HCT116 (cell line): ENCODE results near the gene YAE1. TPM values are rescaled to one million over a fixed set of nuclear protein-coding genes. Genes with fewer than 3 reads are reported as not detected.

Experiments
- ATAC-seq: fragments of 200-7000 bp; cut with Tn5 transposase; 2 replicates; pipeline ENCODE4 v1.9.1; 2020; ENCODE audit warnings: mild to moderate bottlenecking, moderate library complexity
- BruUV-seq: library from RNA; stranded (reverse); fragments of 400-500 nt; replicated peaks from 2 replicates; lab custom pipeline; 2021; lab: Mats Ljungman, UMichigan
- CTCF ChIA-PET: fragments of 300-600 bp; sonication (Branson Sonifier 250); formaldehyde crosslinking; loops from one replicate; lab custom pipeline; 2021; ENCODE audit warnings: antibody characterized with exemption; lab: Charles Lee
- POLR2A ChIA-PET: fragments of 300-600, 350-600 bp; sonication (Branson Sonifier 250); formaldehyde crosslinking; loops from one replicate; lab custom pipeline; 2021; ENCODE audit warnings: antibody characterized with exemption; lab: Charles Lee
- RAD21 ChIA-PET, 2 experiments: fragments of 300-600 bp; sonication (Branson Sonifier 250); formaldehyde crosslinking; loops; one replicate each; lab custom pipeline; 2023; ENCODE audit warnings: low total read pairs in 2 of 2; ENCODE audit not compliant: uncharacterized antibody in 2 of 2, unreplicated experiment in 2 of 2, low non-redundant PET in 1 of 2; lab: Charles Lee
- DNase-seq: peaks from one replicate; pipeline ENCODE4 v3.0.0-alpha.2; 2010; ENCODE audit warnings: low read depth, low spot score
- H2AFZ ChIP-seq: fragments of 200-600 bp; shearing (Covaris generic), sonication (generic); 2 replicates; pipeline ENCODE4 v1.6.1; 2017; ENCODE audit warnings: low read depth, mixed run types, mixed read lengths, antibody characterized with exemption, low read length; ENCODE audit not compliant: poor library complexity, severe bottlenecking
- H3K27ac ChIP-seq: 2 replicates; pipeline ENCODE4 v1.5.1; 2012; ENCODE audit warnings: low read depth, low read length
- H3K27me3 ChIP-seq: fragments of 200-600 bp; sonication (generic); 2 replicates; pipeline ENCODE4 v1.6.1; 2016; ENCODE audit warnings: mixed run types, low read length, mixed read lengths; ENCODE audit not compliant: insufficient read depth
- H3K36me3 ChIP-seq, 2 experiments: fragments of 200-500 bp in 1 of 2; fragments of 200-600 bp in 1 of 2; sonication (Bioruptor generic) in 1 of 2; sonication (generic) in 1 of 2; 2 replicates each; pipeline versions ENCODE4 v1.5.1 to v1.6.1; 2014 to 2016; ENCODE audit warnings: low read length in 2 of 2, inconsistent platforms in 1 of 2, mixed read lengths in 1 of 2, mixed run types in 1 of 2; ENCODE audit not compliant: insufficient read depth in 2 of 2, control insufficient read depth in 1 of 2
- H3K4me1 ChIP-seq, 2 experiments: fragments of 200-600 bp in 1 of 2; sonication (generic) in 1 of 2; 2 replicates each; pipeline versions ENCODE4 v1.5.1 to v1.6.1; 2012 to 2017; ENCODE audit warnings: low read length in 2 of 2, inconsistent platforms in 1 of 2, mild to moderate bottlenecking in 1 of 2, mixed read lengths in 1 of 2, mixed run types in 1 of 2, moderate library complexity in 1 of 2; ENCODE audit not compliant: insufficient read depth in 2 of 2, control insufficient read depth in 1 of 2
- H3K4me2 ChIP-seq: fragments of 200-600 bp; sonication (generic); 2 replicates; pipeline ENCODE4 v1.6.1; 2017; ENCODE audit warnings: mixed run types, low read length, mixed read lengths
- H3K4me3 ChIP-seq, 2 experiments: fragments of 200-600 bp in 1 of 2; sonication (generic) in 1 of 2; replicated peaks in 1 of 2; 2 replicates each; pipeline ENCODE4 v1.5.1; 2011 to 2016; ENCODE audit warnings: low read length in 2 of 2, control low read depth in 1 of 2, low read depth in 1 of 2, mild to moderate bottlenecking in 1 of 2, mixed read lengths in 1 of 2, mixed run types in 1 of 2
- H3K79me2 ChIP-seq: fragments of 200-600 bp; sonication (generic); 2 replicates; pipeline ENCODE4 v1.6.1; 2017; ENCODE audit warnings: mild to moderate bottlenecking, mixed run types, low read length, moderate library complexity, mixed read lengths; ENCODE audit not compliant: insufficient read depth
- H3K9ac ChIP-seq: fragments of 200-600 bp; sonication (generic); 2 replicates; pipeline ENCODE4 v1.6.1; 2016; ENCODE audit warnings: low read length, mixed read lengths
- H3K9me2 ChIP-seq: fragments of 200-600 bp; sonication (generic), shearing (Covaris generic); 2 replicates; pipeline ENCODE4 v1.6.1; 2017; ENCODE audit warnings: mixed run types, mild to moderate bottlenecking, moderate library complexity; ENCODE audit not compliant: insufficient read depth
- H3K9me3 ChIP-seq, 2 experiments: fragments of 200-500 bp in 1 of 2; fragments of 200-600 bp in 1 of 2; sonication (Bioruptor generic) in 1 of 2; sonication (generic) in 1 of 2; 2 replicates each; pipeline ENCODE4 v1.6.1; 2014 to 2017; ENCODE audit warnings: low read length in 2 of 2, mixed read lengths in 2 of 2, inconsistent platforms in 1 of 2, low read depth in 1 of 2, mild to moderate bottlenecking in 1 of 2, mixed run types in 1 of 2, moderate library complexity in 1 of 2; ENCODE audit not compliant: control insufficient read depth in 1 of 2, insufficient read depth in 1 of 2
- H4K20me1 ChIP-seq: fragments of 200-600 bp; sonication (generic), shearing (Covaris generic); 2 replicates; pipeline ENCODE4 v1.6.1; 2017; ENCODE audit warnings: mixed run types, mild to moderate bottlenecking, moderate library complexity; ENCODE audit not compliant: insufficient read depth
- CBX3 ChIP-seq: IDR thresholded peaks from 2 replicates; pipeline ENCODE4 v1.6.1; 2012; ENCODE audit warnings: low read depth
- CEBPB ChIP-seq: IDR thresholded peaks from 2 replicates; pipeline ENCODE4 v1.6.1; 2012; ENCODE audit warnings: low read depth
- EGR1 ChIP-seq: IDR thresholded peaks from 2 replicates; pipeline ENCODE4 v1.6.1; 2012; ENCODE audit warnings: low read depth
- ELF1 ChIP-seq: IDR thresholded peaks from 2 replicates; pipeline ENCODE4 v1.6.1; 2012; ENCODE audit warnings: low read depth, borderline replicate concordance
- EZH2 ChIP-seq: fragments of 200-600 bp; sonication (generic); IDR thresholded peaks from 2 replicates; pipeline ENCODE4 v1.6.1; 2017; ENCODE audit warnings: antibody characterized with exemption, mixed run types
- JUND ChIP-seq: IDR thresholded peaks from 2 replicates; pipeline ENCODE4 v1.6.1; 2012
- POLR2AphosphoS5 ChIP-seq: IDR thresholded peaks from 2 replicates; pipeline ENCODE4 v1.6.1; 2011; ENCODE audit warnings: mild to moderate bottlenecking, low read depth, low read length, moderate library complexity
- SIN3A ChIP-seq: IDR thresholded peaks from 2 replicates; pipeline ENCODE4 v1.6.1; 2012; ENCODE audit warnings: low read depth
- SRF ChIP-seq: IDR thresholded peaks from 2 replicates; pipeline ENCODE4 v1.6.1; 2012; ENCODE audit warnings: low read depth
- TCF7L2 ChIP-seq: IDR thresholded peaks from 2 replicates; pipeline ENCODE4 v1.7.0; 2011; ENCODE audit warnings: borderline replicate concordance, inconsistent platforms; ENCODE audit not compliant: insufficient read depth, insufficient read length; ENCODE audit errors: extremely low read depth
- YY1 ChIP-seq: IDR thresholded peaks from 2 replicates; pipeline ENCODE4 v1.6.1; 2011; ENCODE audit warnings: low read length, low read depth, moderate library complexity, mild to moderate bottlenecking; ENCODE audit not compliant: insufficient replicate concordance; ENCODE audit errors: extremely low read depth
- ZFX ChIP-seq: fragments of 450-650 bp; IDR thresholded peaks from 2 replicates; pipeline ENCODE4 v1.6.1; 2017
- intact Hi-C: fragments of 100-400 bp; cut with micrococcal nuclease; formaldehyde crosslinking; loops from 2 replicates; pipeline ENCODE4 v1.10.0; 2022
- total RNA-seq: library from RNA; stranded (reverse); gene quantifications from one replicate; pipeline ENCODE4 v1.2.1, GENCODE V29; 2021; ENCODE audit not compliant: unreplicated experiment
- TF ChIP-seq, protein P1 (sequence below): IDR thresholded peaks from 2 replicates; pipeline ENCODE4 v1.6.1; 2011; ENCODE audit warnings: mild to moderate bottlenecking, low read length, moderate library complexity; ENCODE audit not compliant: insufficient replicate concordance; ENCODE audit errors: extremely low read depth
- TF ChIP-seq, protein P2 (sequence below): IDR thresholded peaks from 2 replicates; pipeline ENCODE4 v1.6.1; 2012
- TF ChIP-seq, protein P3 (sequence below): IDR thresholded peaks from 2 replicates; pipeline ENCODE4 v1.6.1; 2012; ENCODE audit warnings: low read depth

Gene YAE1
- total RNA-seq, 1 experiment from 2014 or later: 16.9 TPM

DNA sequence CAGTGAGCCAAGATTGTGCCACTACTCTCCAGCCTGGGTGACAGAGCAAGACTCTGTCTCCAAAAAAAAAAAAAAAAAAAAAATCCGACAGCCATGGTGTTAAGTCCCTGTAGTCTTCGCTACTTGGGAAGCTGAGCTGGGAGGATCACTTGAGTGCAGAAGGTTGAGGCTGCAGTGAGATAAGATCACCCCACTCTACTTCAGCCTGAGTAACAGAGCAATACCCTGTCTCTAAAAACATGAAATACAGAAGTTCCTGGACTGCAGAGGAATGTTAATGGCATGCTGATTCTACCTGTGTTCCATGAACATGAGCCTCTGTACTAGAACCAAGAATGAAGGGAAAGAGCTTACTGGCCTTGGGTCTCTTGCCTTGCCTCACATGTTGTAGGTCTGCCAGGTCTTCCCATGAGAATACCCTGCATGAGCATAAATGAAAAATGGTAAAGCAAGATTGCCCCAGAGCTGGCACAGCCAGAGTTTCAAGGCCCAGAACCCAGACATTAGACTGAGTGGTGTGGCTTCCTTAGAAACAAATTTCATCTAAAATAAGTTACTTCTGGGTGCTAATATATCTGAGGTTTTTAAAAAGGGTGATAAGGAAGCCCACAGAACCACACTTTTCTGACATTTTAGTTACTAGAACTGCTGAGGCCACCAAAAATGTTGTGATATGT, 8.6 kb downstream of the YAE1 start:
- Histone ChIP-seq H3K36me3 (peaks cover 11 to 22% of the 10 kb centered on the region in 2 experiments; a peak in 3 of 4 replicates), H3K4me2 (no peak overlapping the region), H3K79me2 (0 out of 2 replicates have a peak, but pooled peaks cover 2% of the 10 kb centered on the region), H4K20me1 (no peaks in the 10 kb centered on the region), H3K9me3 (no peaks in the 10 kb centered on the region), H3K4me1 (no peaks in the 10 kb centered on the region), H2AFZ (no peak overlapping the region), H3K27me3 (no peaks in the 10 kb centered on the region), H3K27ac (no peak overlapping the region), H3K9ac (no peak overlapping the region), H3K4me3 (no peak overlapping the region), H3K9me2 (no peaks in the 10 kb centered on the region)
- intact Hi-C loops: no loop called here
- ChIA-PET RAD21 (no interaction called here), POLR2A (no interaction called here), CTCF (no interaction called here)
- no peak for DNase-seq
- no peak for ATAC-seq
- TF ChIP-seq ZFX (no peak), EZH2 (no peak), EGR1 (no peak), TCF7L2 (no peak), CEBPB (no peak), CBX3 (no peak), SRF (no peak), YY1 (no peak), JUND (no peak), SIN3A (no peak), POLR2AphosphoS5 (no peak), ELF1 (no peak)
- TF ChIP-seq, protein P1, sequence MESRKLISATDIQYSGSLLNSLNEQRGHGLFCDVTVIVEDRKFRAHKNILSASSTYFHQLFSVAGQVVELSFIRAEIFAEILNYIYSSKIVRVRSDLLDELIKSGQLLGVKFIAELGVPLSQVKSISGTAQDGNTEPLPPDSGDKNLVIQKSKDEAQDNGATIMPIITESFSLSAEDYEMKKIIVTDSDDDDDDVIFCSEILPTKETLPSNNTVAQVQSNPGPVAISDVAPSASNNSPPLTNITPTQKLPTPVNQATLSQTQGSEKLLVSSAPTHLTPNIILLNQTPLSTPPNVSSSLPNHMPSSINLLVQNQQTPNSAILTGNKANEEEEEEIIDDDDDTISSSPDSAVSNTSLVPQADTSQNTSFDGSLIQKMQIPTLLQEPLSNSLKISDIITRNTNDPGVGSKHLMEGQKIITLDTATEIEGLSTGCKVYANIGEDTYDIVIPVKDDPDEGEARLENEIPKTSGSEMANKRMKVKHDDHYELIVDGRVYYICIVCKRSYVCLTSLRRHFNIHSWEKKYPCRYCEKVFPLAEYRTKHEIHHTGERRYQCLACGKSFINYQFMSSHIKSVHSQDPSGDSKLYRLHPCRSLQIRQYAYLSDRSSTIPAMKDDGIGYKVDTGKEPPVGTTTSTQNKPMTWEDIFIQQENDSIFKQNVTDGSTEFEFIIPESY: no peak
- TF ChIP-seq, protein P2, sequence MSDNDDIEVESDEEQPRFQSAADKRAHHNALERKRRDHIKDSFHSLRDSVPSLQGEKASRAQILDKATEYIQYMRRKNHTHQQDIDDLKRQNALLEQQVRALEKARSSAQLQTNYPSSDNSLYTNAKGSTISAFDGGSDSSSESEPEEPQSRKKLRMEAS: no peak
- TF ChIP-seq, protein P3, sequence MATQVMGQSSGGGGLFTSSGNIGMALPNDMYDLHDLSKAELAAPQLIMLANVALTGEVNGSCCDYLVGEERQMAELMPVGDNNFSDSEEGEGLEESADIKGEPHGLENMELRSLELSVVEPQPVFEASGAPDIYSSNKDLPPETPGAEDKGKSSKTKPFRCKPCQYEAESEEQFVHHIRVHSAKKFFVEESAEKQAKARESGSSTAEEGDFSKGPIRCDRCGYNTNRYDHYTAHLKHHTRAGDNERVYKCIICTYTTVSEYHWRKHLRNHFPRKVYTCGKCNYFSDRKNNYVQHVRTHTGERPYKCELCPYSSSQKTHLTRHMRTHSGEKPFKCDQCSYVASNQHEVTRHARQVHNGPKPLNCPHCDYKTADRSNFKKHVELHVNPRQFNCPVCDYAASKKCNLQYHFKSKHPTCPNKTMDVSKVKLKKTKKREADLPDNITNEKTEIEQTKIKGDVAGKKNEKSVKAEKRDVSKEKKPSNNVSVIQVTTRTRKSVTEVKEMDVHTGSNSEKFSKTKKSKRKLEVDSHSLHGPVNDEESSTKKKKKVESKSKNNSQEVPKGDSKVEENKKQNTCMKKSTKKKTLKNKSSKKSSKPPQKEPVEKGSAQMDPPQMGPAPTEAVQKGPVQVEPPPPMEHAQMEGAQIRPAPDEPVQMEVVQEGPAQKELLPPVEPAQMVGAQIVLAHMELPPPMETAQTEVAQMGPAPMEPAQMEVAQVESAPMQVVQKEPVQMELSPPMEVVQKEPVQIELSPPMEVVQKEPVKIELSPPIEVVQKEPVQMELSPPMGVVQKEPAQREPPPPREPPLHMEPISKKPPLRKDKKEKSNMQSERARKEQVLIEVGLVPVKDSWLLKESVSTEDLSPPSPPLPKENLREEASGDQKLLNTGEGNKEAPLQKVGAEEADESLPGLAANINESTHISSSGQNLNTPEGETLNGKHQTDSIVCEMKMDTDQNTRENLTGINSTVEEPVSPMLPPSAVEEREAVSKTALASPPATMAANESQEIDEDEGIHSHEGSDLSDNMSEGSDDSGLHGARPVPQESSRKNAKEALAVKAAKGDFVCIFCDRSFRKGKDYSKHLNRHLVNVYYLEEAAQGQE: no peak
- no TSS peak for BruUV-seq
